A673 (cell line): Measurements from ENCODE around the gene TRAF5.

ENCODE experiments used
- CTCF ChIP-seq: fragments of 300-800, 200-600 bp; sonication (generic); conservative IDR thresholded peaks from 2 replicates; pipeline ENCODE4 v1.5.1; 2017; ENCODE audit warnings: low read depth, mild to moderate bottlenecking, antibody characterized with exemption, low read length, moderate library complexity, mixed read lengths
- EZH2 ChIP-seq: fragments of 200-600 bp; sonication (generic); IDR thresholded peaks from 2 replicates; pipeline ENCODE4 v1.6.1; 2017; ENCODE audit warnings: borderline replicate concordance, low read depth, mild to moderate bottlenecking, mixed read lengths, antibody characterized with exemption, low read length; ENCODE audit not compliant: poor library complexity, severe bottlenecking

GRCh38 chr1:211384524-211384923 lies 57.9 kb downstream of the TRAF5 start:
- TF ChIP-seq CTCF (no peak), EZH2 (no peak)
